Keratinocyte (primary cell): ENCODE data around the gene EZH2. TPM values are rescaled to one million over a fixed set of nuclear protein-coding genes. Genes with fewer than 3 reads are reported as not detected.

Experiments used
- DNase-seq: peaks from one replicate; pipeline ENCODE4 v3.0.0-alpha.2; 2011; ENCODE audit warnings: low read depth, missing footprints, low spot score
- FAIRE-seq: peaks from 2 replicates; lab custom pipeline; 2011; peaks lifted over from hg19 to GRCh38; lab: Jason Lieb, UNC
- H2AFZ ChIP-seq: 2 replicates; pipeline ENCODE4 v1.6.0; 2012; ENCODE audit warnings: low read length, control low read depth, inconsistent platforms; ENCODE audit not compliant: control insufficient read depth
- H3K27ac ChIP-seq: 2 replicates; pipeline ENCODE4 v1.5.1; 2011; ENCODE audit warnings: low read length; ENCODE audit not compliant: control insufficient read depth, insufficient read depth
- H3K27me3 ChIP-seq: 3 replicates; pipeline ENCODE4 v1.6.0; 2011; ENCODE audit warnings: low read length; ENCODE audit not compliant: control insufficient read depth, insufficient read depth; ENCODE audit errors: extremely low read depth
- H3K36me3 ChIP-seq, 2 experiments: 2 replicates in 1 of 2; 3 replicates in 1 of 2; pipeline ENCODE4 v1.5.1; 2011; ENCODE audit warnings: low read length in 2 of 2, mild to moderate bottlenecking in 1 of 2; ENCODE audit not compliant: control insufficient read depth in 2 of 2, insufficient read depth in 2 of 2; ENCODE audit errors: extremely low read depth in 1 of 2
- H3K4me1 ChIP-seq: 3 replicates; pipeline ENCODE4 v1.5.1; 2011; ENCODE audit warnings: low read length; ENCODE audit not compliant: control insufficient read depth, insufficient read depth; ENCODE audit errors: extremely low read depth
- H3K4me2 ChIP-seq: 3 replicates; pipeline ENCODE4 v1.6.0; 2011; ENCODE audit warnings: low read depth, low read length; ENCODE audit not compliant: control insufficient read depth, insufficient read depth; ENCODE audit errors: extremely low read depth
- H3K4me3 ChIP-seq, 3 experiments: fragments of 200-600 bp in 1 of 3; sonication (generic) in 1 of 3; 2 replicates in 2 of 3; 3 replicates in 1 of 3; pipeline ENCODE4 v1.5.1; 2011 to 2016; ENCODE audit warnings: low read length in 3 of 3, mild to moderate bottlenecking in 3 of 3, control low read depth in 2 of 3, inconsistent platforms in 1 of 3, low read depth in 1 of 3, mixed read lengths in 1 of 3, mixed run types in 1 of 3, moderate library complexity in 1 of 3; ENCODE audit not compliant: control insufficient read depth in 2 of 3, insufficient read depth in 2 of 3; ENCODE audit errors: extremely low read depth in 1 of 3
- H3K79me2 ChIP-seq: 2 replicates; pipeline ENCODE4 v1.6.0; 2012; ENCODE audit warnings: low read length; ENCODE audit not compliant: control insufficient read depth, insufficient read depth
- H3K9ac ChIP-seq: 3 replicates; pipeline ENCODE4 v1.6.0; 2011; ENCODE audit warnings: low read length; ENCODE audit not compliant: control insufficient read depth, insufficient read depth; ENCODE audit errors: extremely low read depth
- H3K9me1 ChIP-seq: 3 replicates; pipeline ENCODE4 v1.6.0; 2011; ENCODE audit warnings: low read length; ENCODE audit not compliant: control insufficient read depth, insufficient read depth; ENCODE audit errors: extremely low read depth
- H3K9me3 ChIP-seq: 2 replicates; pipeline ENCODE4 v1.5.1; 2012; ENCODE audit warnings: low read depth, low read length; ENCODE audit not compliant: control insufficient read depth
- H4K20me1 ChIP-seq: 3 replicates; pipeline ENCODE4 v1.6.0; 2011; ENCODE audit warnings: low read length; ENCODE audit not compliant: control insufficient read depth, insufficient read depth; ENCODE audit errors: extremely low read depth
- CTCF ChIP-seq, 3 experiments: IDR thresholded peaks in 1 of 3; conservative IDR thresholded peaks in 1 of 3; optimal IDR thresholded peaks in 1 of 3; 2 replicates in 2 of 3; 3 replicates in 1 of 3; pipeline versions ENCODE3 to v1.5.1; 2011; ENCODE audit warnings: low read length in 3 of 3, mild to moderate bottlenecking in 3 of 3, moderate library complexity in 2 of 3, control low read depth in 1 of 3, inconsistent platforms in 1 of 3; ENCODE audit not compliant: insufficient read depth in 2 of 3; ENCODE audit errors: extremely low read depth in 1 of 3
- EZH2 ChIP-seq: IDR thresholded peaks from one replicate; pipeline ENCODE4 v1.6.1; 2012; ENCODE audit warnings: inconsistent platforms, mild to moderate bottlenecking, low read length, moderate library complexity
- dilution Hi-C: fragments of 300-500 bp; cut with MboI; formaldehyde crosslinking; loops from one replicate; pipeline ENCODE4 v1.7.0; 2020; ENCODE audit warnings: low sequenced_read_pairs; ENCODE audit not compliant: extremely low pct_ligation_motif_present
- polyA plus RNA-seq, 5 experiments: library from polyadenylated mRNA; depleted of rRNA in 3 of 5; stranded (reverse) in 3 of 5; stranded (forward) in 1 of 5; unstranded in 1 of 5; fragments of >200 nt; gene quantifications; 1 replicate in 1 of 5; 2 replicates in 3 of 5; 3 replicates in 1 of 5; pipeline versions ENCODE4 v1.2.1 to v1.2.3, GENCODE V29; 2011 to 2012; ENCODE audit warnings: missing spikeins in 2 of 5, low read depth in 1 of 5, low replicate concordance in 1 of 5

EZH2 gene
- polyA plus RNA-seq, 1 donor (not counting 4 experiments of a cell fraction or from before 2014, with no cell fraction given), result 16.0 TPM

GRCh38 chr7:148787571-148788295, 96.4 kb downstream of the EZH2 start:
- Histone ChIP-seq H3K9ac (no peak overlapping the region), H3K36me3 (peaks cover 26 to 51% of the 10 kb centered on the region in 2 experiments), H4K20me1 (no peaks in the 10 kb centered on the region), H3K79me2 (no peaks in the 10 kb centered on the region), H3K27ac (no peak overlapping the region), H2AFZ (no peak overlapping the region), H3K4me3 (no peak overlapping the region), H3K4me2 (no peak overlapping the region), H3K27me3 (no peaks in the 10 kb centered on the region), H3K4me1 (peaks cover 13% of the 10 kb centered on the region), H3K9me1 (no peaks in the 10 kb centered on the region), H3K9me3 (no peaks in the 10 kb centered on the region)
- DNase-seq (no peak), FAIRE-seq (no peak)
- no peak for TF ChIP-seq CTCF (optimal IDR thresholded peaks at IDR 0.05 in 1 of 3, IDR thresholded peaks at IDR 0.05 in 1 of 3, conservative IDR thresholded peaks at IDR 0.05 in 1 of 3; ENCODE audit: extremely low read depth in 1 of 3, insufficient read depth in 2 of 3, low read length in 3 of 3)
- no peak for TF ChIP-seq EZH2
- dilution Hi-C loops, result no loop called here

GRCh38 chr7:148783801-148784527, 100.1 kb downstream of the EZH2 start:
- Histone ChIP-seq H3K27ac (peak overlapping the region; percentile 70), H3K9ac (no peak overlapping the region), H3K27me3 (no peaks in the 10 kb centered on the region), H3K9me3 (no peaks in the 10 kb centered on the region), H3K4me2 (peak overlapping the region; percentile 65), H3K79me2 (no peaks in the 10 kb centered on the region), H3K4me3 (no peak overlapping the region), H2AFZ (no peak overlapping the region), H3K4me1 (peaks cover 13% of the 10 kb centered on the region), H4K20me1 (no peaks in the 10 kb centered on the region), H3K9me1 (no peaks in the 10 kb centered on the region), H3K36me3 (peaks cover 18 to 30% of the 10 kb centered on the region in 2 experiments)
- FAIRE-seq (peak; percentile 81), DNase-seq (peak; percentile 52)
- dilution Hi-C loops, result no loop called here
- TF ChIP-seq CTCF (optimal IDR thresholded peaks at IDR 0.05 in 1 of 3, IDR thresholded peaks at IDR 0.05 in 1 of 3, conservative IDR thresholded peaks at IDR 0.05 in 1 of 3; ENCODE audit: extremely low read depth in 1 of 3, insufficient read depth in 2 of 3, low read length in 3 of 3) (no peak), EZH2 (no peak)
